Transverse colon (tissue), 4 donors: ENCODE results near the gene ORAI3. TPM values are rescaled to one million over a fixed set of nuclear protein-coding genes. Genes with fewer than 3 reads are reported as not detected.

Experiments
- DNase-seq: peaks from one replicate; pipeline ENCODE4 v3.0.0-alpha.2; 2019
- H3K27ac ChIP-seq, 4 donors: fragments of 200-600 bp; sonication (generic); 2 replicates each; pipeline ENCODE4 v1.5.1; 2016 to 2018; ENCODE audit warnings: inconsistent platforms in 4 of 4
- H3K27me3 ChIP-seq: fragments of 200-600 bp; sonication (generic); 2 replicates; pipeline ENCODE4 v1.5.1; 2017; ENCODE audit warnings: inconsistent platforms
- H3K36me3 ChIP-seq, 4 donors: fragments of 200-600 bp; sonication (generic); 2 replicates each; pipeline ENCODE4 v1.5.1; 2017 to 2019; ENCODE audit warnings: inconsistent platforms in 4 of 4
- H3K4me1 ChIP-seq, 4 donors: fragments of 200-600 bp; sonication (generic); 2 replicates each; pipeline ENCODE4 v1.5.1; 2017 to 2020; ENCODE audit warnings: inconsistent platforms in 4 of 4
- H3K4me3 ChIP-seq, 4 donors: fragments of 200-600 bp; sonication (generic); 1 replicate in 1 of 4; 2 replicates in 3 of 4; pipeline versions ENCODE4 v1.5.1 to v1.6.1; 2017 to 2019; ENCODE audit warnings: inconsistent platforms in 4 of 4
- H3K9me3 ChIP-seq, 2 donors: fragments of 200-600 bp; sonication (generic); 2 replicates each; pipeline ENCODE4 v1.5.1; 2017 to 2019; ENCODE audit warnings: inconsistent platforms in 2 of 2
- CTCF ChIP-seq, 5 experiments: fragments of 200-600 bp in 3 of 5; fragments of 450-650 bp in 2 of 5; sonication (generic) in 3 of 5; IDR thresholded peaks; 1 replicate in 2 of 5; 2 replicates in 3 of 5; pipeline ENCODE4 v1.5.1; 2016 to 2017; ENCODE audit warnings: antibody characterized with exemption in 5 of 5, inconsistent platforms in 3 of 5, mild to moderate bottlenecking in 2 of 5, moderate library complexity in 1 of 5
- EP300 ChIP-seq: sonication (generic); formaldehyde crosslinking; IDR thresholded peaks from one replicate; pipeline ENCODE4 v1.6.1; 2017; ENCODE audit warnings: antibody characterized with exemption, low read depth
- POLR2A ChIP-seq: fragments of 450-650 bp; IDR thresholded peaks from one replicate; pipeline ENCODE4 v1.6.1; 2016; ENCODE audit warnings: antibody characterized with exemption, mild to moderate bottlenecking, moderate library complexity
- POLR2AphosphoS5 ChIP-seq, 3 donors: sonication (generic); formaldehyde crosslinking; IDR thresholded peaks; one replicate each; pipeline ENCODE4 v1.6.1; 2016; ENCODE audit warnings: antibody characterized with exemption in 3 of 3
- WGBS, 2 donors: methylation state at CpG; one replicate each; pipeline ENCODE4 v1.1.5; 2018; ENCODE audit warnings: low coverage in 1 of 2; 5-methylcytosine and 5-hydroxymethylcytosine counted together
- in situ Hi-C, 4 donors: fragments of 200-750 bp; cut with MboI; loops; one replicate each; pipeline versions ENCODE4 v1.15.0 to v1.15.1; 2017; ENCODE audit warnings: low sequenced_read_pairs in 3 of 4, low pct_ligation_motif_present in 1 of 4, low pct_unique_long_range_greater_than_20kb in 1 of 4
- intact Hi-C: fragments of 100-400 bp; cut with DNase I; formaldehyde crosslinking; loops from one replicate; pipeline ENCODE4 v1.15.1; 2023; ENCODE audit warnings: low total_unique reads
- total RNA-seq, 4 donors: library from RNA; depleted of rRNA; stranded (reverse); fragments of >200 nt; gene quantifications; one replicate each; pipeline ENCODE4 v1.1.0, GENCODE V29; 2016

ORAI3 gene
- total RNA-seq, 4 donors from 2014 or later = 24.8 to 45.6 (median 31.3) TPM

- no peaks in the 10 kb centered on the region for H3K27me3 ChIP-seq
- H3K4me3 ChIP-seq = no peak overlapping the region
- intact Hi-C loops (loop anchor here (5.0 kb wide), 1 partner anchor 68 kb away; no protein-coding TSS in a partner anchor), in situ Hi-C loops (loop anchor here in 3 of 4 donors (5.0 to 10.0 kb wide), 2 partner anchors 68 to 70 kb away; no protein-coding TSS in a partner anchor)
- TF ChIP-seq POLR2AphosphoS5 (IDR thresholded peaks at IDR 0.05) = no peak
- TF ChIP-seq POLR2A = no peak
- TF ChIP-seq CTCF (IDR thresholded peaks at IDR 0.05) = no peak
- no peak for TF ChIP-seq EP300
- 94% methylated on average over 3 of the region's 3 CpGs; no CpG with 5 or more reads in 1 of the 2 donors for WGBS, 2 donors
- no peaks in the 10 kb centered on the region for H3K36me3 ChIP-seq
- DNase-seq = no peak
- H3K9me3 ChIP-seq = no peaks in the 10 kb centered on the region
- H3K4me1 ChIP-seq = no peaks in the 10 kb centered on the region
- no peak overlapping the region for H3K27ac ChIP-seq
Measured at GRCh38 chr16:30914830-30915229, 34.0 kb upstream of the ORAI3 start.

- Histone ChIP-seq H3K36me3 (no peaks in the 10 kb centered on the region), H3K27me3 (no peaks in the 10 kb centered on the region), H3K4me3 (no peak overlapping the region), H3K9me3 (no peaks in the 10 kb centered on the region), H3K4me1 (peaks cover 3 to 8% (median 6%) of the 10 kb centered on the region in 4 donors), H3K27ac (no peak overlapping the region)
- intact Hi-C loops (loop anchor here (5.0 kb wide), 1 partner anchor 71 kb away; no protein-coding TSS in a partner anchor), in situ Hi-C loops (loop anchor here in 3 of 4 donors (5.0 to 10.0 kb wide), 2 partner anchors 71 to 74 kb away; no protein-coding TSS in a partner anchor)
- WGBS, 2 donors = 65 to 67% methylated on average over 1 of the region's 1 CpG
- no peak for TF ChIP-seq EP300
- no peak for TF ChIP-seq POLR2AphosphoS5 (IDR thresholded peaks at IDR 0.05)
- TF ChIP-seq POLR2A = no peak
- TF ChIP-seq CTCF (IDR thresholded peaks at IDR 0.05) = no peak
- DNase-seq = no peak
Measured at GRCh38 chr16:30918614-30919013, 30.3 kb upstream of the ORAI3 start.

- WGBS, 2 donors = 67 to 85% methylated on average over 1 to 2 of the region's 2 CpGs
- Histone ChIP-seq H3K4me1 (peaks cover 9 to 29% (median 17%) of the 10 kb centered on the region in 4 donors), H3K27me3 (no peaks in the 10 kb centered on the region), H3K27ac (peak overlapping the region in 3 of 4 donors; percentile 82 to 93 (median 87)), H3K9me3 (no peaks in the 10 kb centered on the region), H3K36me3 (no peaks in the 10 kb centered on the region), H3K4me3 (no peak overlapping the region)
- intact Hi-C loops (no loop called here), in situ Hi-C loops (no loop called here)
- no peak for TF ChIP-seq POLR2AphosphoS5 (IDR thresholded peaks at IDR 0.05)
- no peak for TF ChIP-seq CTCF (IDR thresholded peaks at IDR 0.05)
- TF ChIP-seq EP300 = no peak
- no peak for TF ChIP-seq POLR2A
- peak; percentile 13 for DNase-seq
Measured at GRCh38 chr16:30920891-30921290, 28.0 kb upstream of the ORAI3 start.

GRCh38 chr16:30921459-30921747 lies 27.5 kb upstream of the ORAI3 start:
- H3K27ac ChIP-seq = peak overlapping the region; percentile 82 to 93 (median 88)
- no peak for TF ChIP-seq CTCF (IDR thresholded peaks at IDR 0.05)
- no peaks in the 10 kb centered on the region for H3K9me3 ChIP-seq
- H3K27me3 ChIP-seq = no peaks in the 10 kb centered on the region
- peaks cover 9 to 31% (median 17%) of the 10 kb centered on the region in 4 donors for H3K4me1 ChIP-seq
- peak overlapping the region in 3 of 4 donors; percentile 31 to 82 (median 72) for H3K4me3 ChIP-seq
- 22 to 43% methylated on average over 4 to 6 of the region's 6 CpGs for WGBS, 2 donors
- no peak for DNase-seq
- intact Hi-C loops (no loop called here), in situ Hi-C loops (no loop called here)
- no peaks in the 10 kb centered on the region for H3K36me3 ChIP-seq
